ENCODE results near the gene CCDC80.

Gene CCDC80

DNA sequence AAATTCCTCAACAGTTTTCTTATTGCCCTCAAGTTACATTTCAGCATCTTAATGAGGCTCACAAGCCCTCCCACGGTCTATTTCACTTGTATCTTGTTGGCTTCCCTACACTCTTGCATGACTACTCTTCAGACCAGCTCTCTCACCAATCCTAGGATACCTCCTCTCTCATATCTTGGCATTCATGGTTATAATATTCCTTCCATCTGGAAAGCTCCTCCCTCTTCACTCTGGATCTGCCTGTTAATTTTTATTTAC lies 8.5 kb upstream of the CCDC80 start:
- Mint-ChIP-seq H3K4me1 (ENCODE audit: low read depth) (peaks cover 25% of the 10 kb centered on the region), H3K27me3 (ENCODE audit: low read depth) (peaks cover 10% of the 10 kb centered on the region), H3K4me3 (no peak overlapping the region), H3K9me3 (no peaks in the 10 kb centered on the region), H3K36me3 (ENCODE audit: low read depth) (peaks cover 2% of the 10 kb centered on the region), H3K27ac (no peak overlapping the region)
- no peak for DNase-seq (ENCODE audit: low spot score)

DNA sequence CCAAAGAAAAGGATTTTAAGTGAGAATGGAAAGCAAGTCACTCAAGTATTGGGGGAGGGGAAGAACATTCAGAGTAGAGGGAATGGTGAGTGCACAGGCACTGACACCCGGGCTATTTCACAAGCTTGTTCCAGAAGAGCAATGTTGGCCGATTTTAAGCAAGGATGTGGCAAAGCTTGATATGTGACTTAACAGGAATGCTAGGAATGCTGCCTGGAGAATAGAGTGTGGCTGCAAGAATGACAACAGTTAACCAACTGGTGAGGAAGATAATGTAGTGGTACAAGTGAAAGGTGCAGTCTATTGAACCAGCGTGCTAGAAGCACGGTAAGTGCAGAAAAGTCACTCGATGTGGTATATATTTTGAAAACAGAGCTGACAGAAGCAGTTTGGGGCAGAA lies 6.2 kb upstream of the CCDC80 start:
- no peak for DNase-seq (ENCODE audit: low spot score)
- H3K4me1 Mint-ChIP-seq (ENCODE audit: low read depth), result peaks cover 42% of the 10 kb centered on the region
- H3K9me3 Mint-ChIP-seq, result no peaks in the 10 kb centered on the region
- H3K27me3 Mint-ChIP-seq (ENCODE audit: low read depth), result peaks cover 9% of the 10 kb centered on the region
- H3K36me3 Mint-ChIP-seq (ENCODE audit: low read depth), result peaks cover 2% of the 10 kb centered on the region
- no peak overlapping the region for H3K4me3 Mint-ChIP-seq
- H3K27ac Mint-ChIP-seq, result no peak overlapping the region

GRCh38 chr3:112646623-112647022 lies 5.7 kb upstream of the CCDC80 start:
- Mint-ChIP-seq H3K9me3 (no peaks in the 10 kb centered on the region), H3K4me3 (no peak overlapping the region), H3K27ac (no peak overlapping the region), H3K27me3 (ENCODE audit: low read depth) (peaks cover 9% of the 10 kb centered on the region), H3K36me3 (ENCODE audit: low read depth) (peaks cover 2% of the 10 kb centered on the region), H3K4me1 (ENCODE audit: low read depth) (peaks cover 42% of the 10 kb centered on the region)
- no peak for DNase-seq (ENCODE audit: low spot score)

GRCh38 chr3:112644453-112644852 lies 3.5 kb upstream of the CCDC80 start:
- H3K27ac Mint-ChIP-seq, result no peak overlapping the region
- peaks cover 36% of the 10 kb centered on the region for H3K4me1 Mint-ChIP-seq (ENCODE audit: low read depth)
- H3K27me3 Mint-ChIP-seq (ENCODE audit: low read depth), result peaks cover 9% of the 10 kb centered on the region
- no peaks in the 10 kb centered on the region for H3K9me3 Mint-ChIP-seq
- no peak overlapping the region for H3K4me3 Mint-ChIP-seq
- H3K36me3 Mint-ChIP-seq (ENCODE audit: low read depth), result peaks cover 2% of the 10 kb centered on the region
- no peak for DNase-seq (ENCODE audit: low spot score)

GRCh38 chr3:112643621-112644240 lies 2.8 kb upstream of the CCDC80 start:
- Mint-ChIP-seq H3K9me3 (no peaks in the 10 kb centered on the region), H3K4me3 (peak overlapping the region; percentile 63), H3K4me1 (ENCODE audit: low read depth) (peaks cover 29% of the 10 kb centered on the region), H3K27me3 (ENCODE audit: low read depth) (peaks cover 9% of the 10 kb centered on the region), H3K36me3 (ENCODE audit: low read depth) (peaks cover under 1% of the 10 kb centered on the region), H3K27ac (peak overlapping the region; percentile 46)
- DNase-seq (ENCODE audit: low spot score), result no peak

GRCh38 chr3:112642912-112643506 lies 2.1 kb upstream of the CCDC80 start:
- peak overlapping the region; percentile 63 for H3K4me3 Mint-ChIP-seq
- no peaks in the 10 kb centered on the region for H3K9me3 Mint-ChIP-seq
- H3K27me3 Mint-ChIP-seq (ENCODE audit: low read depth), result peaks cover 9% of the 10 kb centered on the region
- DNase-seq (ENCODE audit: low spot score), result peak; percentile 71
- no peaks in the 10 kb centered on the region for H3K36me3 Mint-ChIP-seq (ENCODE audit: low read depth)
- peaks cover 24% of the 10 kb centered on the region for H3K4me1 Mint-ChIP-seq (ENCODE audit: low read depth)
- H3K27ac Mint-ChIP-seq, result peak overlapping the region; percentile 68

DNA sequence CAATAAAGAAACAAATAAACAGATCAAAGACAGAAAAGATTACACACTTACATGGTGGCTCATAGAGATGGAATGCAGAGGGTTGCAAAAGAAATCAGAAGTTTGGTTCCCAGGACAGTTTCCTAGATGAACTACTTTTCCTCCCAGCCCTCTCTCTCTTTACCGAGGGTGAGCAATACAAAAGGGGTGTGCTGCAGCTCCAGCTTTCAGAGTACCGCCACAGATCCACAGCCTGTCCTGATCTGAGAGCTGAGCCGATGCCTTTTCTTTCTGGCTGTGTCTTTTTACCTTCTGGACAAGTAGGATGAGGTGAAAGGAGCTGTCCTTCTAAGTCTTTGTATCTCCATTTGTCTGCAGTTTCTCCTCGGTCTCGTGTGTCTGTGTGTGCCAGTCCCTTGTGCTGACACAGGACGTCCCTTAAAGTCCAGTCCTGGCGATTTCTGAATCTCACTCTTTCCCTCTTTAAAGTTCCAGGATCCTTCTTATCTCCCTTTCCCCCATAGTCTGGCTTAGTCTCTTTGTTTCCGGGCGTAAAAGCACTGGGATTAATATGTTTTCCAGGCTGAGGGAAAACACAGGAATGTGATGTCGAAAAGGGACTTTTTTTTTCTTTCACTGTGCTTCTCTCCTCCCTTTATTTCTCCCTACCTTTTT lies 540 bp downstream of the CCDC80 start:
- Mint-ChIP-seq H3K36me3 (ENCODE audit: low read depth) (no peaks in the 10 kb centered on the region), H3K4me1 (ENCODE audit: low read depth) (peaks cover 22% of the 10 kb centered on the region), H3K27ac (no peak overlapping the region), H3K9me3 (no peaks in the 10 kb centered on the region), H3K27me3 (ENCODE audit: low read depth) (peaks cover 4% of the 10 kb centered on the region), H3K4me3 (no peak overlapping the region)
- DNase-seq (ENCODE audit: low spot score), result no peak

DNA sequence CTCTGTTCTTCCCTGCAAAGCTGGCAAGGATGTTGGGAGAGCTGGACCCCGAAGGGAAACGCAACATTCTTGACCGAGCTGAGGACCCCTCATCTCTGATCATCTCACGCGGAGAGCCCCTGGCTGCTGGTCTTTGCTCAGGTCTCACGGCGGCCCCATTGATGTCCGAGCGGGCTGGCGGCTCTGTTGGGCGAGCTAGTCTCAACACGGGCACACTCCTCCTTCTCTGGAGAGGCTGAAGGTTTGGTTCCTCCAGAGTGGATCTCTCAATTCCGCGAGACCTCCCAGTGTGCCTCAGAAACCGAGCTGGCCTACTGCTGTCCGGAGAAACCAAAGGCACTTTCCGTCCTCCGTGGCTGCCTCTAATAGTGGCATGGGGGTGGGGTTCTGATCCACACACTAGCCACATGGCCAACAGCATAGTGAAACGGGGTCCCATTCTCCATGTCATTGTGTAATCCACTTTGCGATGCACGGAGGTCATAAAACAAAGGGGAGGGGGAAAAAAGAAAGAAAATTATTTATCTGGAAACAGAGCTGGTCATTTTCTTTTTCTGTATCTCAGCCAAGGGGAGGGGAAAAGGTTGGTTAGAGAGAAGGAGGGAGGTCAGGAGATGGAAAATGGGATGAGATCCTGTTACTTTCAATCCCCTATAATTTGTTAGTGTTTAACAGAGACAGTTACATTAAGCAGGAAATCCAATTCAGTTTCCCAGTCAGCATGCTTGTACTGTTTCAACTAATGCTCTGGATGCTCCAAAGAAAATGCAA lies 1.3 kb downstream of the CCDC80 start:
- DNase-seq (ENCODE audit: low spot score), result no peak
- no peak overlapping the region for H3K27ac Mint-ChIP-seq
- no peak overlapping the region for H3K4me3 Mint-ChIP-seq
- no peaks in the 10 kb centered on the region for H3K9me3 Mint-ChIP-seq
- peaks cover 26% of the 10 kb centered on the region for H3K4me1 Mint-ChIP-seq (ENCODE audit: low read depth)
- H3K27me3 Mint-ChIP-seq (ENCODE audit: low read depth), result peaks cover 4% of the 10 kb centered on the region
- H3K36me3 Mint-ChIP-seq (ENCODE audit: low read depth), result no peaks in the 10 kb centered on the region

DNA sequence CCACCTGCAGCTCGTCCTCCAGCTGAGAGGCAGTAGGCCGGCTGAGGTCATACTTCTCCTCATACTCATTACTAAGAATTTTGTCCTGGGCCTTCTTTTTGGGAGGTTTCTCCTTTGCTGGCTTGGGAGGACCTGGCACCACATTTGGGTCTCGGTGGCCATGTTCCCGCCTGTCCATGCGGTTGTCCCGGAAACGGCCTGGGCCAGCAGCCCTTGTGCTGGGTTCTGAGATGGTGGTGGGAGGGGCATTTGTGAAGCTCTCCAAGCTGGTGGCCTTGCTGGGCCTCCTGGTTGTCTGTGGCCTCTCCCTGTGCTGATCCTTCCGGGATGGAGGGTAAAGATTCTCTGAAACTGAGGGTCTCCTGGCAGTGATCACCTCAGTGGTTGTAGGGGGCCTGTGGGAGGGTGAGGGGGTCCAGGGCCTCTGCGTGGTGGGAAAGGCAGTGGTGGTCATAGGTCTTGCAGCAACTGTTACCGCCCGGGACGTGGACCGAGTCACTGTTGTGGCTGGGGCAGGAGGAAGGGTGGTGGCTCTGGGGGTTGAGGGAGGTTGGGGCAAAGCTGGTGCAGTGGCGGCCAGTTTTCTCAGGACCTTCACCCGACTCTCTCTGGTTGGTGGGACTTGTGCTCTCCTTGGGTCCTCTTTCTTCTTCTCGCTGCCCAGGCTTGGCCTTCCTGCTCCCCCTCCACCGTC lies 2.5 kb downstream of the CCDC80 start:
- peaks cover 4% of the 10 kb centered on the region for H3K27me3 Mint-ChIP-seq (ENCODE audit: low read depth)
- no peaks in the 10 kb centered on the region for H3K9me3 Mint-ChIP-seq
- no peaks in the 10 kb centered on the region for H3K36me3 Mint-ChIP-seq (ENCODE audit: low read depth)
- DNase-seq (ENCODE audit: low spot score), result no peak
- H3K4me3 Mint-ChIP-seq, result no peak overlapping the region
- H3K4me1 Mint-ChIP-seq (ENCODE audit: low read depth), result peaks cover 18% of the 10 kb centered on the region
- H3K27ac Mint-ChIP-seq, result no peak overlapping the region

DNA sequence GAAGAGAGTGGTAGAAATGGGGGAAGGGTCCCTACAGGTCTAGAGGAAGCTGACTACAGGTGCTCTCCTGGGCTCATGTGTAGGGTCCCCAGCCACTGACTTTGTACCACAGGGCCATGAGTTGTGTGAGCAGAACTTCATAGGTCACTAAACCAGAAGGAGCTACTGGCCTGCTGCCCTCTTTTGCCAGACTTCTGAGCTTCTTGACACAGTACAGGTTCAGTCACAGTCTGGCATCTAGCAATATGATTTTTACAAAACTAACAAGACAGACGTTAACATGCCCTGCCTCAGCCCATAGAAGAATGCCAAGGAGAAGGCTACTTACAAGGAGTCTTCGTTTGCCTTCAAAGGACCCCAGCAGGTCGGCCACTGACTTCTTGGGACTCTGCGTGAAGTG lies 3.2 kb downstream of the CCDC80 start:
- no peak for DNase-seq (ENCODE audit: low spot score)
- Mint-ChIP-seq H3K27ac (no peak overlapping the region), H3K4me3 (no peak overlapping the region), H3K9me3 (no peaks in the 10 kb centered on the region), H3K27me3 (ENCODE audit: low read depth) (peaks cover 2% of the 10 kb centered on the region), H3K36me3 (ENCODE audit: low read depth) (no peaks in the 10 kb centered on the region), H3K4me1 (ENCODE audit: low read depth) (peaks cover 11% of the 10 kb centered on the region)

DNA sequence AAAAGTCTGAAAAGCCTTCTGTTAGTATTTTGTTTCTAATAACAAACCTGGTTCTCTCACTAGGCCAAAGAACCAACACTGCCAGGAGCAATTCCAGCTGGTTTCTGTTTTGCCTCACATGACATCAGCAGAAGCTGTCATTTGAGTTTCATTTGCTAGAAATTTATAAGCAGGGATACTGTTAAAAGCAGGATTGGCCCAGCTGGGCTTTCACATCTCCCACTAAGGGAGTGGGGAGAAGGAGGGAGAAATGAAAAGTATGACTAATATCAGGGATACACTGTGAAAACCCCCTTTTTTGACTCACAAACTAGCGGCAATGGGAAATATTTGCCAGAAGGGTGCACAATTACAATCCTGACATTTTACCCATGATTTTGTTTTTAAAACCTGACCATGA lies 5.3 kb downstream of the CCDC80 start:
- no peak overlapping the region for H3K4me3 Mint-ChIP-seq
- H3K4me1 Mint-ChIP-seq (ENCODE audit: low read depth), result peaks cover 10% of the 10 kb centered on the region
- DNase-seq (ENCODE audit: low spot score), result no peak

DNA sequence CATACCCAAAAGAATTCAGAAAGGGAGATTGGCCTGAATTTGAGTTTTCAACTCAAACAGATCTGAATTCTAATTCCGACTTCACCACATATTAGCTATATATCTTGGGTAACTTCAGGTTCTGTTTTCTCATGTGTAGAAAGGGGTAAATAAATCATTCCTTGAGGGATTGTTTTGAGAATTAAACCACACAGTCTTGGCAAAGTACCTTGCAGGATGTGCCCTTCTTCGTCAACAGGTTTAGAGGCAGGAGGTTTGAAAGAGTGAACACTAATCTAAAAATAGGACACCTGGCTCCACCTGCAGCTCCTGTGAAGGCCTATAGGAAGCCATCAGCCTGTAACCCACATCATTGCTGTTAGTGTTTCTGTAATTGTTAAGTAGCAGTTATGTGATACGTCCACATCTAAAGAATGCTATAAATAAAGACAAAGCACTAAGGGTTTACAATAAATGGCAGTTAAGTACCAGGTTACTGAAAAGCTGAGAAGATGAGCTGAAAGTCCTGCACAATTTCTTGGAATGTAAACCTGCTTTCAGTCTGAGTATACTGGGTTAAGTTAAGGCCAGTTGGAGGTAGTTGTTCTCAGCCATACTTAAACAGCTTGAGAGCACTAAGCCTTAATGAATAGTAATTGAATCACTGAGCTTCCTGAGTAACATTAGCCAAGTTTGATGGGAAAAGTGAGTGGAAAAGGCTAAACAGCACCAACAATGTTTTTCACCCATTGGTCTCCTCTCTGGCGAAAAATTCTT lies 6.0 kb downstream of the CCDC80 start:
- Mint-ChIP-seq H3K27me3 (ENCODE audit: low read depth) (peaks cover 5% of the 10 kb centered on the region), H3K27ac (no peak overlapping the region), H3K36me3 (ENCODE audit: low read depth) (no peaks in the 10 kb centered on the region)

More for the DNA sequence above, 5.3 kb downstream of the CCDC80 start:
- Mint-ChIP-seq H3K36me3 (ENCODE audit: low read depth) (no peaks in the 10 kb centered on the region), H3K27ac (no peak overlapping the region), H3K27me3 (ENCODE audit: low read depth) (peaks cover 5% of the 10 kb centered on the region), H3K9me3 (no peaks in the 10 kb centered on the region)

GRCh38 chr3:112633757-112634156 lies 7.2 kb downstream of the CCDC80 start:
- no peaks in the 10 kb centered on the region for H3K36me3 Mint-ChIP-seq (ENCODE audit: low read depth)
- no peak overlapping the region for H3K4me3 Mint-ChIP-seq
- DNase-seq (ENCODE audit: low spot score), result no peak
- H3K4me1 Mint-ChIP-seq (ENCODE audit: low read depth), result peaks cover 10% of the 10 kb centered on the region
- peaks cover 5% of the 10 kb centered on the region for H3K27me3 Mint-ChIP-seq (ENCODE audit: low read depth)
- no peaks in the 10 kb centered on the region for H3K9me3 Mint-ChIP-seq
- H3K27ac Mint-ChIP-seq, result no peak overlapping the region

More for the DNA sequence above, 6.0 kb downstream of the CCDC80 start:
- Mint-ChIP-seq H3K4me1 (ENCODE audit: low read depth) (peaks cover 10% of the 10 kb centered on the region), H3K4me3 (no peak overlapping the region), H3K9me3 (no peaks in the 10 kb centered on the region)
- DNase-seq (ENCODE audit: low spot score), result no peak

All from T-helper 2 cell treated with Interferon-gamma antibody and Interleukin-4, amounts not matched to agents 5 μg/mL and 100 μg/mL, for 36 hours (primary cell).